Coronary artery (tissue), 2 donors: ENCODE measurements around the gene CD24.
"Not testable (repeated sequence)": the region's sequence is repeated elsewhere in the genome, so short reads cannot be mapped to it uniquely, and the experiment has no call there.

Experiments
- DNase-seq: peaks from one replicate; pipeline ENCODE4 v3.0.0-alpha.2; 2017; ENCODE audit warnings: low spot score
- H3K27ac ChIP-seq, 2 donors: fragments of 200-600 bp; sonication (generic); one replicate each; pipeline ENCODE4 v1.5.1; 2016 to 2019
- H3K4me3 ChIP-seq: fragments of 200-600 bp; sonication (generic); 2 replicates; pipeline ENCODE4 v1.5.1; 2016; ENCODE audit warnings: mild to moderate bottlenecking, moderate library complexity
- CTCF ChIP-seq: fragments of 200-600 bp; sonication (generic); IDR thresholded peaks from one replicate; pipeline ENCODE4 v1.5.1; 2019; ENCODE audit warnings: antibody characterized with exemption

CD24 gene, protein sequence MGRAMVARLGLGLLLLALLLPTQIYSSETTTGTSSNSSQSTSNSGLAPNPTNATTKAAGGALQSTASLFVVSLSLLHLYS

GRCh38 chr6:106974336-106974998, at the start of gene CD24:
CD24 (minus strand) TSS chr6:106974729; CDS start chr6:106974646, 83 bp downstream.
- H3K4me3 ChIP-seq = peak within 1 kb of the TSS; percentile 72
- H3K27ac ChIP-seq = no peak within 1 kb of the TSS
- no peak for DNase-seq
- TF ChIP-seq CTCF = no peak

- no peak for DNase-seq
- TF ChIP-seq CTCF = no peak
- Histone ChIP-seq H3K4me3 (no peak overlapping the region), H3K27ac (no peak overlapping the region)
Measured at GRCh38 chr6:107021446-107022185, 47.1 kb upstream of the CD24 start.

DNA sequence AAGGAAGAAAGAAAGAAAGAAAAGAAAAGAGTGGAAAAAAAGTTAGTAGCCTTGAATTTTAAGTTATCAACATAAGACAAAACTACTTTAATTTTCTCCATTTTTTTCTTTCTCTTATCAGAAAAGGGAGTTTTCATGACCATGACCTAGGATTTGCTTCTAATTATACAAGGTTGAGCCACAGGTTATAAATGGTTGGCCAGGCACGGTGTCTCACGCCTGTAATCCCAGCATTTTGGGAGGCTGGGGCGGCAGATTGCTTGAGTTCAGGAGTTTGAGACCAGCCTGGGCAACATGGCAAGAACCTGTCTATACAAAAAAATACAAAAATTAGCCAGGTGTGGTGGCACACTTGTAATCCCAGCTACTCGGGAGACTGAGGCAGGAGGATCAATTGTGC, 45.7 kb upstream of the CD24 start:
- no peak for DNase-seq
- Histone ChIP-seq H3K27ac (no peak overlapping the region), H3K4me3 (no peak overlapping the region)
- no peak for TF ChIP-seq CTCF

DNA sequence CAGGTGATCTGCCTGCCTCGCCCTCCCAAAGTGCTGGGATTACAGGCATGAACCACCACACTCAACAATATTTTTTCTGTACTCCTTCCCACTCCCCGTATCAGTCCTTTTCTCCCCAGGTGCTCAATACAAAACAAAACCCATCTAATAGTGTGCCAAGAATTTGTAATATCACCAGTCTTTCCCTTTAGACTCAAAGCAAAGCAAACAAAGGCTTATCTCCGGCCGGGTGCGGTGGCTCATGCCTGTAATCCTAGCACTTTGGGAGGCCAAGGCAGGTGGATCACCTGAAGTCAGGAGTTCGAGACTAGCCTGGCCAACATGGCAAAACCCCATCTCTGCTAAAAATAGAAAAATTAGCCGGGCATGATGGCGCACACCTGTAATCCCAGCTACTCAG, 45.1 kb upstream of the CD24 start:
- DNase-seq, H3K4me3 ChIP-seq, H3K27ac ChIP-seq: not testable (repeated sequence)

DNA sequence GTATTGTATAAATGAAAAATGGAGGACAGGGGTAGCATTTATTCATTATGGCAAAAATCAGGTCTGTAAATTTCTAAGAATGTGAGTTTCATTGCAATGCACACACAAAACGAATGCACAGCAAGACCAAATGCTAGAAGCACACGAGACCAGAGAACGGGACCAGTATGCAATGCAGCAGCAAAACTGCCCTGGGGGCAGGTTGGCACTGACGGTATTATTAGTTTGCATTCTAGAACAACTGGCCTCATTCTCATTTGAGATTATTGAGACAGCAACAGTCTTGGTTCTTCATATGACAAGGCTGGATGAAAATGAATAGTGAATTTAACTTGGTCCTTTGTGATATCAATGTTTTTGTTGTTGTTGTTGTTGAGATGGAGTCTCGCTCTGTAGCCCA, 44.5 kb upstream of the CD24 start:
- no peak overlapping the region for H3K27ac ChIP-seq
- H3K4me3 ChIP-seq = no peak overlapping the region
- DNase-seq = no peak
- TF ChIP-seq CTCF = no peak

- no peak for TF ChIP-seq CTCF
- no peak overlapping the region for H3K27ac ChIP-seq
- H3K4me3 ChIP-seq = no peak overlapping the region
- DNase-seq = no peak
Measured at GRCh38 chr6:107009499-107009898, 35.0 kb upstream of the CD24 start.

DNA sequence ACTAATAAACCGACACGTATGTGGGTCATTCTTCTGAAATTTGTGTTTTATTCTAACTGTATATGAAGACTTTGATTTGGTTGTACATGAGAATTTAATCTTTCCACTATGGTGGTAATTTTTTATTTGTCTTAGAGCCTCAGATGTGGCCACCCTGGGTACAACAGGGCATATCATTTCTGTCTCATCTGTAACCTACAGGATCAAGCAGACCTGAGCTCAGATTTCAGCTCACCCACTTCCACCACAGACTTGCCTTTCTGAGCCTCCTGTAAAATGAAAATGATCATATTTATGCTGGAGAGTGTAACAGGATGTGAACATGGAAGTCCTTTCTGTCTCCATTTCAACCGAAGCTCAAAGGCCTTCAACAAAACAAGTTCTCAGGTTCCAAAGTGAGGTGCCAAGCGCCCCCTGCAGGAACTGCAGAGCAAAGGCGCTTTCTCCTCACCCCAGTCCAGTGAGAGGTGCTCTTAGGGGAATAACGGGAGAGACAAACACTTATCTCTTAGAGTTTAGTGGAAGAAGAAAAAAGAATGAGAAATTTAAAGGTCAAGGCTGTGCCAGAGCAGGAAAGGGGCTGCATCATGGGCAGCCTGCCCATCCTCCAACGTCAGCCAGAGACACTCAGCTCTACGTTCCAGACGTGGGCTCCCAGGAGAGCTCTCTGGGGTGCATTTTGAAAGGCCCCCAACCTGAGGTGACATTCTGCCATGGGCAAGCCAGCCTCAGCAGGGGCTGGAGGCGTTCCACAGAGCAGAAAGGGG, 23.0 kb upstream of the CD24 start:
- no peak overlapping the region for H3K27ac ChIP-seq
- H3K4me3 ChIP-seq = no peak overlapping the region
- TF ChIP-seq CTCF = no peak
- DNase-seq = no peak
